Inflammatory macrophage treated with lipopolysaccharide for 4 hours (primary cell): ENCODE measurements around the gene NANOS2.
"Not testable (repeated sequence)": the region's sequence is repeated elsewhere in the genome, so short reads cannot be mapped to it uniquely, and the experiment has no call there.

Source experiments
- DNase-seq: peaks from one replicate; pipeline ENCODE4 v3.0.0-alpha.2; 2020

NANOS2 gene

DNA sequence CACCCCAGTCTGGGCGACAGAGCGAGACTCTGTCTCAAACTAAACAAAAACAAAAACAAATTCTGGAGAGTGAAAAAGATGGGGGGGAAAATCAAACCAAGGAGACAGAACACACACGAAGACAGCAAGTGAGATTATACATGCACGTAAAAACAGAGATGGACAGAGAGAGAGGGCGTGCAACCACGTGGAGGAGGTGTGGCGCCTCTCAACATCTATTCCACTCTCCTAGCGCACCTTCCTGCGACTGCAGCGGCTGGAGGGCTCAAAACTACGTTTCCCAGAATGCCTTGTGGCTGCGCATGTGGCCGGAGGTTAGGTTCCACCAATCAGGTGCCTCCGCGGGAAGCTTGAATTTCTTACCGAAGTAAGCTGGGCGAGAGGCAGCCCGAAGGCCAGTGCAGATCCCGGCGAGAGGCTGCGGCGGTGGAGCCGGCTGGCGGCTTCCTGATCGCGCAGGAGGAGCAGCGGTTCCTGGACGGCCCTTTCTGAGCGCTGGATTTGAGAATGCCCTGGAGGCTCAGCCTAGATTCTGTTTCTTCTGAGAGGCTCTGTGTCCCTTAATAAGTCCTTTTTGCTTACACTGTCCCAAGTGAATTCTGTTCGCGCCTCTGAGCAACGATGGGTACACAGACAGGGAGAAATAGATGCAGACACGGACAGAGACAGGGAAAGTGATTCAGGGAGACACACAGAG lies 13.1 kb upstream of the NANOS2 start:
- DNase-seq, result peak; percentile 91

DNA sequence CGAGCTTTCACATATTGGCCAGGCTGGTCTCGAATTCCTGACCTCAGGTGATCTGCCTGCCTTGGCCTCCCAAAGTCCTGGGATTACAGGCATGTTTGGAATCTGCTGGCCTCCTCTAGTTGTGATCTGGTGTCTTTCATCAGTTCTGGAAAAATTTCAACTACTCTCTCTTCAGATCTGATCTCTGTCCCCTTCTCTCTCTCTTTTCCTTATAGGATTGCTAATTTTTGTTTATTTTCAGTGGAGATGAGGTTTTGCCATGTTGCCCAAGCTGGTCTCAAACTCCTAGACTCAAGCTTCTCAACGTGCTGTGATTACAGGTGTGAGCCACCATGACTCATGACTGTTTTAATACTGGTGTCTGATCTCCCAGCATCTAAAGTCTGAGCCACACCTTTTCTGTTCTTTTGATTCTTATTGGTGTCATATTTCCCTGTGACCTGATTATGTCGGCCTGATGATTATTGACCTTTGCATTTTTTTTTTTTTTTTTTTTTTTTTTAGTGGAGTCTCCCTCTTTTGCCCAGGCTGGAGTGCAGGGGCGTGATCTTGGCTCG lies 10.4 kb upstream of the NANOS2 start:
- DNase-seq, result no peak

DNA sequence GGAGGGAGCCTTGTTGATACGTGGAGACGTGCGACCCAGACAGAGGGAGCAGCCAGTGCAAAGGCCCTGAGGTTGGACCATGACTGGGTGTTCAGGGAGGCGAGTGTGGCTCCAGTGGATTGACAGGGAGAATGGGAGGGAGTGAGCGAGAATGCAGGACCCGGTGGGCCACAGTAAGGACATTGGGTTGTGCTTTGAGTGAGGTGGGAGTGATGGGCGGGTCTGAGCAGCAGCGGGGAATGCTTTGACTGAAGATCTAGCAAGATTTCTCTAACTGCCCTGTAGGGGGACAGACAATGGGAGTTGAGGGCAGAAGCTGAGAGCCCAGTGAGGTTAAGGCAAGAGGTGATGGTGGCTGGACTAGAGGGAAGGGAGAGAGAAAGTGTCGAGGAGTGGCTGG lies 7.7 kb upstream of the NANOS2 start:
- DNase-seq, result no peak

DNA sequence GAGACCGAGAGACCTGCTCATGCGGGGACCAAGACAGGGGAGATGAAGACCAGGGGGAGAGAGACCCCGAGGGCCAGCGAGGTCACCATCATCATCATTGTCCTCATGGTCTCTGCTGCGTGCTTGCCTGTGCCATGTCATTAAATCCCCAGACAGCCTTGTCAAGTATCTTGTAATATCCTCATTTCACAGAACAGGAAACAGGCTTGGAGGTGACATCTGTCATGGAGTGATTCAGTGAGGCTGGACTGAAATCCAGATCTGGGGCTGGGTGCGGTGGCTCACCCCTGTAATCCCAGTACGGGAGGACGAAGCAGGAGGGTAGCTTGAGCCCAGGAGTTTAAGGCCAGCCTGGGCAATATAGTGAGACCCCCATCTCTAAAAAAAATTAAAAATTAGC lies 5.9 kb upstream of the NANOS2 start:
- no peak for DNase-seq

DNA sequence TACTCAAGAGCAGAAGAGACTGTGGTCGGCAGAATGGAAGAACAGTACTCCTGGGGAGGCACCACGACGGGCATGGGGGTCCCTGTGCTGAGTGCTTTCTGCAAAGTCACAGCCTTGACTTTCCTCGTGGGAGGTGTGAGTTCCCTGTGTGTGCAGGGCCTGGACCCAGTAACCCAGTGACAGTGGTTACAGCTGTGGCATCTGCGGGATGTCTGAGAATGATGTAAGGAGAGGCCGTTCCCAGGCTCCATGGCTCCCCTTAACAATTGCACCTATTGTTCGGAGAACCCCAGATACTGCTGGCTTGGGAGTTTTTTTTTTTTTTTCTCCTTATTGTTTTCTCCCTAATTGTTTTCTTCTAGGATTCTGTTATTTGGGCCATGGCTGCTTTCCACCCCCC lies 5.1 kb upstream of the NANOS2 start:
- no peak for DNase-seq

DNA sequence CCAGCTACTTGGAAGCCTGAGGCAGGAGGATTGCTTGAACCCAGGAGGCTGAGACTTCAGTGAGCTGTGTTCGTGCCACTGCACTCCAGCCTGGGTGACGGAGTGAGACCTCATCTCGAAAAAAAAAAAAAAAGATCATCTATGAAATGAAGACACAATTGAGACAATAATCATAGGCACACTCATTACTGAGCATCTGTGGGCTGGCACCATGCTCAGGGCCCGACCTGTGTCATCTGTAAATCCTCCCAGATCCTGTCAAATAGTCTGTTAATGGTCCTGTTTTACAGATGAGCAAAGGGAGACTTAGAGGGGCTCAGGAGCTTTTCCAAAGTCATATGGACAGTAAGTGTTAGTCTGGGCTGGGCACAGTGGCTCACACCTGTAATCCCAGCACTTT lies 4.1 kb upstream of the NANOS2 start:
- no peak for DNase-seq

DNA sequence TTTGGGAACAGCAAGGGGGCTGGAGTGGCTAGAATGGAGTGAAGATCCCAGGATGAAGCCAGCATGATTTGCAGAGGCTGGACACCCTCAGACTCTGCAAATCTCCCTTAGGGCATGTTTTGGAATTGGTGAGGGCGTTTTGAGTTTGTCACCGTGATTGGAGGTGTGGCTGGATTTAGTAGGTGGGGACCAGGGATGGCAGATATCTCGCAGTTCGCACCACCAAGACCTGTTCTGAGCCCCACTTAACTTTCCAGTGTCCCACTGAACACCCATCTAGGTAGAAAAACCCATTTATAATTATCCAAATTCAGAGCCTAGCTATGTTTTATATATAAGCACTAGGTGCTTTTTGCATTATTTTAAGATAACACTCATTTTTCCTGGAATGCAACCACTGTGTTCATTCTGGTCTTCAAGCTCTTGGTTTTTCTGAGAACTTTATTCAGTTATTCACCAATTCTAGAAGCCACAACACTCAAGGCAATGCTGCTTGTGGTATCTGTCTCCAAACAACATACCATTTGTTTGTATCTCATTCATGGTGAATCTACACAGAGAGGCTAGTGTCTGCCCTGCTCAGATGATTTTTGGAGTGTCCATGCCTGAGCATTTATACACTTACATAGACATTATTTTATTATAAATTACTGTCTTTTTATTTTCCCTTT lies 3.0 kb upstream of the NANOS2 start:
- DNase-seq, result no peak

DNA sequence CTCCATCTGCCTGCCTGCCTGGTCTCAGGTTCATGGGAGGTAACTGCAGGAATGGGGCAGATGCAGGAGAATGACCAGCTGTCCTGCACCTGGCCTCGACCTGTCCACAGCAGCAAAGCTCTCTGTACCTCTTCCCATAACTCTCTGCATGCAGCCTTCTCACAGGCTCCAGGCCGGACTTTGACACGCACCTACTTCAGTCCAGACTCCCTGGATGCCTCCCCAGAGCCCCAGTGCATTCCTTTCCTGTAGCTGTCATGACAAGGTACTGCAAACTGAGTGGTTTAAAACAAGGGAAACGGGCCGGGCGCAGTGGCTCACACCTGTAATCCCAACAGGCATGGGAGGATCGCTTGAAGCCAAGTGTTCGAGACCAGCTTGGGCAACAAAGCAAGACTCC lies 3.3 kb downstream of the NANOS2 start:
- no peak for DNase-seq

DNA sequence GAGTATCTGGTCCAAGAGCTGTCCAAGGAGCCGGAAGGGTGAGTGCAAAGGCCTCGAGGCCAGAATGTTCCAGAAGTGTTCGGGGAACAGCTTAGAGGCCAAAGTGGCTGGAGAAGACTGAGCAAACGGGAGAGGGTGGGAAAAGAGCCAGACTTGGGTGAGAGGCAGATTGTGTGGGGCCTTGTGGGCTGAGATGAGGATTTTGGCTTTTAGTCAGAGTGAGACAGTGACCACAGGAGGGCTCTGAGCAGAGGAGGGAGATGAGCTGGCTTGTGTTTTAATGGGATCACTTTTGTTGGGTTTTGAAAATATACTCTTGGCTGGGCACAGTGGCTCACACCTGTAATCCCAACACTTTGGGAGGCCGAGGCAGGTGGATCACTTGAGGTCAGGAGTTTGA lies 5.6 kb downstream of the NANOS2 start:
- DNase-seq, result no peak

DNA sequence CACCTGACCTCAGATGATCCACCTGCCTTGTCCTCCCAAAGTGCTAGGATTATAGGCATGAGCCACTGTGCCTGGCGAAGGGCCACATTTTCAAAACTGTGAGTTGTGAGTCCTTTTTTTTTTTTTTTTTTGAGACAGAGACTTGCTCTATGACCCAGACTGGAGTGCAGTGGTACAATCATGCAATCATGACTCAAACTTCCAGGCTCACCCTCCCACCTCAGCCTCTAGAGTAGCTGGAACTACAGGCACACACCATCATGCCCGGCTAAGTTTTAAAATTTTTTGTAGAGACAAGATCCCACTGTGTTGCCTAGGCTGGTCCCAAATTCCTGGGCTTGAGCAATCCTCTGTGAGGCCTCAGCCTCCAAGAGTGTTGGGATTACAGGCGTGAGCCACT lies 8.4 kb downstream of the NANOS2 start:
- DNase-seq, result peak; percentile 53

DNA sequence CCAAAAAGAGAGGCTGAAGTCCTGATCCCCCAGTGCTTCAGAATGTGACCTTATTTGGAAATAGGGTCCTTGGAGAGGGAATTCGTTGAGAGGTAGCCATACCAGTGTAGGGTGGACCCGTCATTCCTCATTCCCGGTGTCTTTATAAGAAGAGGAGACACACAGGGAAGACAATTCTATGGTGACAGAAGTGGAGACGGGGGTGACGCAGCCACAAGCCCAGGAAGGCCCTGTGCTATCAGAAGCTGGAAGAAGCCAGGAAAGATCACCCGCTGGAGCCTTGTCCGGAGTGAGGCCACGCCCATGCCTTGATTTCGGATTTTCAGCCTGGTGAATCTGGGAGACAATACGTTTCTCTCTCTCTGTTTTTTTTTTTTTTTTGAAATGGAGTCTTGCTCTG lies 9.6 kb downstream of the NANOS2 start:
- no peak for DNase-seq

DNA sequence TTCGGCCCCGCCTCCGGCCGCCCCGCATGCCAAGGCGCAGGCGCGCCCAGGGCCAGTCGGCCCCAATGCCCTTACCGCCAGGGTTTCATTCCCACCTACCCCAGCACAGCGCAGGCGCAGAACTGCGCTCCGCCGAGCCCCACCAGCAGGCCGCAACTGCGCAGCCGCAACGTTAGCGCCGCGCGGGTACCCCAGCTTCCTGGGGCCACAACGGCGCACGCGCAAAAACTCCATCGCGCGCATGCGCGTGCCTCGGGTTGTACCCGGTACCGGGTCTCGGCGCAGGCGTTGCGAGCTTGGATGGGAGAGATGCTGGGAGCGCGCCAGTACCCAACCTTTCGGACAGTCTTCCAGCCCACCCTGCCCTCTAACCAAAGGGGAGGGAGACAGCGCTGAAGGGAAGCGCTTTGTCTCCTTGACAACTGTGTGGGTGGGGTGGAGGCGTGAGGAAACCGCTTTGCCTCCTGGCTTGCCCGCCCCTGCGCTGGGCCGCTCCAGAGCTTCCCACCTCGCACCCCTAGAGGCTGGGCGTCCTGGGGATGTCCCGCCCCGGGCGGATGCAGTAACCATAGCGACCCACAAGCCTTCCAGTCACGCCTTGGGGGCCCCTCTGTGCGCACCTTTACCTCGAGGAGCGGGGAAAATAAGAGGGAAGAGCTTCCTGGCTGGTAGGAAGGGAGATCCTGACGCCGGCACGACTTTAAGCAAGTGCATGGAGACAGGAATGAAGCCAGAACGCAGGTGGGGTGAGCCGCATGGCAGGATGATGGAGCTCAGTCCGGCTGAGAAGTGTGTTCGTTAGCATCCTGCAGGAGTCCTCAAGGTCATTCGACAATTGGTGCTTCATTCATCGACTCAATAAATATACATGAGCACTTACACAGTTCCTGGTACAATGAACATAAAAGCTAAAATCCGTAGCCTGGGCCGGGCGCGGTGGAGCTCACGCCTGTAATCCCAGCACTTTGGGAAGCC lies 11.6 kb downstream of the NANOS2 start:
- peak; percentile 98 for DNase-seq

DNA sequence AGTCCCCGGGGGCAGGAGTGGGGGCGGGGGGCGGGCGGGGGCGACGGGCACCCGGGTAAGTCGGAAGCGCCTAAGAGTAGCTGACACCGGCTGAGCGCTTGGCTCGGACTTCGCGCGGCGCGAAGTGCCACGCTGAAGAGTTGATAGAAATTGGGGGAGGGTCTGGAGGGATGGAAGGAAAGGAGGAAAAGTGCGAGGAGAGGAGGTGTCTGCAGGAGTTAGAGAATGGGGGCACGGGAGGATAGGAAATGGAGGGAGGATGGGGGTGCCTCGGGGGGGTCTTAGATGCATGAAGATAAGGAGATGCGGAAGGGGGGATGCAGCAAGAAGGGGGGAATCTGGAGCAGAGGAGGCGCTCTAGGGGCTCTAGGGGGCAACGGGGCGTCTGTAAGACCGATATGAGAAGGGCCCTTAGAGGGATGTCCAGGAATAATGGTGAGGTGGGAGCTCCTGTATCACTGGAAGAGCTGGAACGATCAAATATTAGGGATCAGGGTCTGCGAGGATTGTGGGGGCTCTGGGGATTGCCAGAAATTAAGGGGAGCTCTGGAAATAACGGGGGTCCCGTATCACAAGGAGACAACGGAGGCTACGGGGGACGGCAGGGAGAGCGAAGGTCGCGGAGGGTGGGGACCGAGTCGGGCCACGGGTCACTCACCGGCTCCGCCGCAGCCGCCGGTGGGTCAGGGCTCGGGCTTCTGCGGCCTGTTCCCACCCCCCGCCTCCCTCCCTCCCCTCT lies 12.5 kb downstream of the NANOS2 start, which contains the start of gene MYPOP:
TSS of gene MYPOP (minus strand) at position 702 of the 739 bp plus-strand sequence. CDS start 840 bp downstream, outside the sequence.
- DNase-seq, result no peak

DNA sequence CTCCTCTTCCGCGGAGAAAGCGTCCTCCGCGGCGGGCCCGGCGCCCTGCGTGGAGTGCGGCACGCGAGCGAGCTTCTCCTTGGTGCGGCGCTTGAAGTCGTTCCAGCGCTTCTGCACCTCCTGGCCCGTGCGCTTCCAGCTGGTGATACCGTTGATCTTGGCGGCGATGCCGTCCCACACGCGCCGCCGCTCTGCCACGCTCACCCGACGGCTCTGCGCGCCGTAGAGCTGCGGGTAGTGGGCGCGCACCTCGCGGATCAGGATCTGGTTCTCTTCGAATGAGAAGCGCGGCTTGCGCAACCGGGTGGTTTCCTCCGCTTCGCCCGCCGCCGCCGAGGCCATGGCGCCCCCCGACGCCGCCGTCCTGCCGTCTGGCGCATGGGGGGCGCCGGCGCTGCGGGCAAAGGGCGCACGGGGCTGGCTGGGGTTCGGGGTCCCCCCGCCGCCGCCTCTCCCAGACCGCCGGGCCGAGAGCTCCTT lies 13.1 kb downstream of the NANOS2 start:
- DNase-seq, result peak; percentile 67

DNA sequence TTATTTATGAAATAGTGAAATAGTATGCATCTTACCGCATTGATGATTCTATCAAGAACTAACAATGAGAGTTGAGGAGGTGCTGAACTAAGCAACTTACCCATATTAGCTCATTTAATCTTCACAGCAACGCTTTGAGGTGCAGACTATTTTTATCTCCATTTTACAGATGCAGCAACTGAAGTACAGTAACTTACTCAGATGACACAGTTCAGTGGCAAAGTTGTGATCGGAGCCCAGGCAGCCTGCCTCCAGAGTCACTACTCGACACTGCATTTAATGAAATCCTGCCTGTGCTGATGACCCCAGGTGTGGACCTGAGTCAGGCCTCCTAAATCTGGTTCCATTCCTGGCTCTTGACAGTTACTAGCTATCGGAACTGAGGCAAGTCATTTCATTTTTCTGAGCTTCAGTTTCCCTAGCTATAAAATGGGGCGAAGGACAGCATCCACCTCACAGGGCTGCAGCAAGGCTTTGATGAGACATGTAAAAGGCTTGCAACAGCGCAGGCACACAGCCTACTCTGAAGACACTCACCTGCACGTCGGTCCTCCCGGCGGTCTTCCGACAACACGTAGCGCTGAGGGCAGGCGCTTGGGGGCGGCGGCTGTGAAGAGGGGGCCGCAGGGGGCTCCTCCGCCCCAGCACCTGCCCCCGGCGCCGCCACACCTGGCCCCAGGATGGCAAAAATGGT lies 13.7 kb downstream of the NANOS2 start:
- DNase-seq, result no peak

DNA sequence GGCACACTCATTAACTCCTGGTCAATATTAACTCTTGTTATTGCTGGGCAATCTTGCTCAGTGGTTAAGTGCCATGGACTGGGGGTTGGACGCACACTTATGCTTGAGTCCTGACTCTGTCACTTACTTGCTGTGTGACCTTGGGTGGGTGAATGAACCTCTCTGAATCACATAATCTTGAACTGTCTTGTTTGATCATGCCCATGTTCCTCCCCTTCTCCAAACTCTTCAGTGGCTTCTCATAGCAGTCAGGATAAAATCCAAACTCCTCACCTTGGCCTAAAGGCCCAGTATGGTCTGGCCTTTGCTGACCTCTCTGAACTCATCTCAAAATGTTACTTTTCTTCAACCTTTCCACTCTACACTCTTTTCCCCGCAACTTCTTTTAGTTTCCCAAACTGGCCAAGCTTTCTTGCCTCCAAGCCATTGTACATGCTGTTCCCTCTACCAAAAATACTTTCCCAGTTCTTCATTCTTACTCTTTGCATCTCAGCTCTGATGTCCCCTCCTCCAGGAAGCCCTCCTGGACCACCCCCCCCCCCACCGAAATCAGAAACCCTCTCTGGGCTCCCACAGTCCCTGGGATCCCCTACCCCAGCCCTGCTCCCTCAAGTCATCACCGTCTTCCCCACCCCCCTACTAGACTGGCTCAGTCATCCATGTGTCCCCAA lies 14.5 kb downstream of the NANOS2 start:
- no peak for DNase-seq

DNA sequence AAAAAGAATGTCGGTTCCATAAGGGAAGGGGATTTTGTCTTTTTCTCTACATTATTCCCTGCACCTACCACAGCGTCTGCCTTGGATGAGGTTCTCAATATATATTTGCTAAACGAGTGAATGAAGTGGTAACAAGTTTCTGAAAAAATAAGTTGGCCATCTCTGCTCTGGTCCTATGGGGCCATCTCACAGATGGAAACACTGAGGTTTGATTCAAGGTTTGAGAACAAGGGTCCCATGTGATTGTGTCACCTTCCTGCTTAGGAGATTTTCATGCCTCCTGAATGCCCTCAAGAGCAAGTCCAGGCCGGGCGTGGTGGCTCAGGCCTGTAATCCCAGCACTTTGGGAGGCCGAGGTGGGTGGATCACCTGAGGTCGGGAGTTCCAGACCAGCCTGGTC lies 15.3 kb downstream of the NANOS2 start:
- no peak for DNase-seq

DNA sequence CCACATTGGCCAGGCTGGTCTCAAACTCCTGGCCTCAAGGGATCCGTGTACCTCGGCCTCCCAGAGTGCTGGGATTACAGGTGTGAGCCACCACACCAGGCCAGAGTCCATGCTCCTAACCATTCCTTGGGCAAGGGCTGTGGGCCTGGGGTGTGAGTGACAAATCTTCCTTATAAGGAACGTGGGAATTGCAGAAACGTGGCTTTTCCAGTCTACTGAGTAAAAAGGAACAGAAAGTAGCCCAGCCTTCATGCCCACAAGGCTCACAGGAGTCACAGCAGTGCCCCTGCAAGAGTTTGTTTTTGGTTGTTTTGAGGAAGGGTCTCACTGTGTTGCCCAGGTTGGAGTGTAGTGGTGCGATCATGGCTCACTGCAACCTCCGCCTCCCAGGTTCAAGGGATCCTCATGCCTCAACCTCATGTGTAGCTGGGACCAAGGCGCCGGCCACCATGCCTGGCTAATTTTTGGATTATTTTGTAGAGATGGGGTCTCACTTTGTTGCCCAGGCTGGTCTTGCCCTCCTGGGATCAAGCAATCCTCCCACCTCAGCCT lies 17.2 kb downstream of the NANOS2 start:
- peak; percentile 82 for DNase-seq

DNA sequence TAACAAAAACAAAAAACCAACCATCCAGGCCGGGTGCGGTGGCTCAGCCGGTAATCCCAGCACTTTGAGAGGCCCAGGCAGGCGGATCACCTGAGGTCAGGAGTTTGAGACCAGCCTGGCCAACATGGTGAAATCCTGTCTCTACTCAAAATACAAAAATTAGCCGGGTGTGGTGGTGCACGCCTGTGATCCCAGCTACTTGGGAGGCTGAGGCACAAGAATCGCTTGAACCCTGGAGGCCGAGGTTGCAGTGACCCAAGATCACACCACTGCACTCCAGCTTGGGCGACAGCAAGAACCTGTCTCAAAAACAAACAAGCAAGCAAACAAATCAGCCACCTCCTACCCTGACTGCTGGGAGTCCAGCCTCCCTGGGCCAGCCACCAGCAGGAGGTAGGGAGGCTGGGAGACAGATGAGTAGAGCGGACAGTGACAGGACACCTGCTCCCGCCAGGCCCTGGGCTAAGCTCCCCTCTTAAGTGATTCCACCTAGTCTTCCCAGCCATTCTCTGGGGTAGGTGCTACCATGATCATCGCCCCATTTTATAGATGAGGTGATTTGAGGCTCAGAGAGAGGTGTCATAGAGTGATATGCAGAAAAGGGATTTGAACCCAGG lies 18.5 kb downstream of the NANOS2 start:
- not testable (repeated sequence) for DNase-seq

DNA sequence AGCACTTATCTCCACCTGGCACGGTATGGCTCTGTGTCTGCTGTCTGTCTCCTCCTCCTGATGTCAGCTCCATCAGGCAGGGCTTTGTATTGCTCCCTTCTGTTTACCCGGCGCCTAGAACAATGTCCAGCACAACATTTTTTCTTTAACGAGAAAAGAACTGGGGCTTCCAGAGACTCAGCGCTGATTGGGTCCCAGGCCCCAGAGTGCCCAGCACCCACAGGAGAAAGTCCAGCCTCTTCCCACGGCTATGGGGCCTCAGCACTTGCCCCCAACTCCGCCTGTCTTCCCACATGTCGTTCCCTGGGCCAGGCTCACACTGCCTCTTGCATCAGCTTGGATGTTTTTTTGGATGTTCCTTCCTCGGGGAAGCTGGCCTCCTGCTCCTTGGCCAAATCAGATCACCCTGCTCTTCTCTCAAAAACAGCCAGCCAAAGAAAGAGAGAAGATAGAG lies 19.0 kb downstream of the NANOS2 start:
- no peak for DNase-seq
